ENCODE results near the gene BEST4.
A peak's percentile ranks its signal among the peaks of the same experiment; 100 is the strongest.
"Not testable (repeated sequence)": the region's sequence is repeated elsewhere in the genome, so short reads cannot be mapped to it uniquely, and the experiment has no call there.

BEST4 gene

GRCh38 chr1:44788120-44788860 lies at the start of gene BEST4:
Gene BEST4 (minus strand): TSS chr1:44788170. CDS start chr1:44787705, 465 bp downstream.
- DNase-seq = no peak

- peak; percentile 84 for DNase-seq
These were observed 48.0 kb upstream of the BEST4 start for GRCh38 chr1:44835738-44836675.

GRCh38 chr1:44834328-44834727 lies 46.4 kb upstream of the BEST4 start:
- no peak for DNase-seq

- no peak for DNase-seq
These were observed 44.2 kb upstream of the BEST4 start for GRCh38 chr1:44832056-44832705.

GRCh38 chr1:44831516-44831915 lies 43.5 kb upstream of the BEST4 start:
- DNase-seq = no peak

GRCh38 chr1:44830900-44831304 lies 42.9 kb upstream of the BEST4 start:
- DNase-seq = no peak

- no peak for DNase-seq
These were observed 41.8 kb upstream of the BEST4 start for GRCh38 chr1:44829506-44830384.

GRCh38 chr1:44828841-44829440 lies 41.0 kb upstream of the BEST4 start:
- DNase-seq = no peak

GRCh38 chr1:44828003-44828651 lies 40.2 kb upstream of the BEST4 start:
- no peak for DNase-seq

GRCh38 chr1:44827197-44828002 lies 39.4 kb upstream of the BEST4 start:
- no peak for DNase-seq

- DNase-seq = peak; percentile 77
These were observed 38.6 kb upstream of the BEST4 start for GRCh38 chr1:44826375-44827196.

- DNase-seq = not testable (repeated sequence)
These were observed 36.4 kb upstream of the BEST4 start for GRCh38 chr1:44824392-44824791.

- DNase-seq = peak; percentile 30
These were observed 35.0 kb upstream of the BEST4 start for GRCh38 chr1:44822981-44823451.

GRCh38 chr1:44822131-44822701 lies 34.2 kb upstream of the BEST4 start:
- peak; percentile 39 for DNase-seq

GRCh38 chr1:44821240-44821715 lies 33.3 kb upstream of the BEST4 start:
- DNase-seq = no peak

GRCh38 chr1:44820328-44821239 lies 32.6 kb upstream of the BEST4 start:
- DNase-seq = no peak

- peak; percentile 84 for DNase-seq
These were observed 31.8 kb upstream of the BEST4 start for GRCh38 chr1:44819608-44820327.

Data from left hindlimb (tissue), 1 donor.